ENCODE data around the gene ADAT3.

- TF ChIP-seq RAD21 (IDR thresholded peaks at IDR 0.05), result no peak
- TF ChIP-seq MAX (IDR thresholded peaks at IDR 0.05), result no peak
- no peak for TF ChIP-seq CTCF (IDR thresholded peaks at IDR 0.05; ENCODE audit: low read depth, low read length, missing input control)
- no peak for TF ChIP-seq GABPA (IDR thresholded peaks at IDR 0.05 in 1 of 2, conservative IDR thresholded peaks at IDR 0.05 in 1 of 2)
- TF ChIP-seq RXRA (IDR thresholded peaks at IDR 0.05), result no peak
Measured at GRCh38 chr19:1933244-1933643, 28.0 kb downstream of the ADAT3 start.
